Activated CD4-positive, alpha-beta T cell treated with anti-CD3 and anti-CD28 coated beads, Interleukin-2, Interleukin-6, amounts not matched to agents 100 ng/mL and 50 ng/mL, durations not matched to agents 16 hours and 8 hours (primary cell): ENCODE data around the gene HSD3B7.
"Not testable (repeated sequence)": the region's sequence is repeated elsewhere in the genome, so short reads cannot be mapped to it uniquely, and the experiment has no call there.

Experiments used
- DNase-seq: peaks from one replicate; pipeline ENCODE4 v3.0.0-alpha.2; 2020

HSD3B7 gene

GRCh38 chr16:30984669-30985400, at the start of gene HSD3B7:
HSD3B7 (plus strand) TSS chr16:30985207; CDS start chr16:30985659, 452 bp downstream.
- peak; percentile 90 for DNase-seq

- DNase-seq, result no peak
Measured at GRCh38 chr16:30937692-30938091, 47.3 kb upstream of the HSD3B7 start.

DNA sequence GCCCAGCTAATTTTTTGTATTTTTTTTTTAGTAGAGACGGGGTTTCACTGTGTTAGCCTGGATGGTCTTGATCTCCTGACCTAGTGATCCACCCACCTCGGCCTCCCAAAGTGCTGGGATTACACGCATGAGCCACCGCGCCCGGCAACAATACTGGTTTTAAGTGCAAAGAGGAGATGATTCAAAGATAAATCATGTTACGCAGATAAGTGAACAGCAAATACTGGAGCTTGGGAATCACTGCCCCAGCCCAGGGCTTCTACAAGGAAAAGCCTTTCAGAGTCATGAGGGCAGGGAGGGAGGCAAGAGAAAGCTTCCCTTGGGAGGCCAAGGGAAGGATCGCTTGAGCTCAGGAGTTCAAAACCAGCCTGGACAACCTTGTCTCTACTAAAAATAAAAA, 45.4 kb upstream of the HSD3B7 start:
- not testable (repeated sequence) for DNase-seq

DNA sequence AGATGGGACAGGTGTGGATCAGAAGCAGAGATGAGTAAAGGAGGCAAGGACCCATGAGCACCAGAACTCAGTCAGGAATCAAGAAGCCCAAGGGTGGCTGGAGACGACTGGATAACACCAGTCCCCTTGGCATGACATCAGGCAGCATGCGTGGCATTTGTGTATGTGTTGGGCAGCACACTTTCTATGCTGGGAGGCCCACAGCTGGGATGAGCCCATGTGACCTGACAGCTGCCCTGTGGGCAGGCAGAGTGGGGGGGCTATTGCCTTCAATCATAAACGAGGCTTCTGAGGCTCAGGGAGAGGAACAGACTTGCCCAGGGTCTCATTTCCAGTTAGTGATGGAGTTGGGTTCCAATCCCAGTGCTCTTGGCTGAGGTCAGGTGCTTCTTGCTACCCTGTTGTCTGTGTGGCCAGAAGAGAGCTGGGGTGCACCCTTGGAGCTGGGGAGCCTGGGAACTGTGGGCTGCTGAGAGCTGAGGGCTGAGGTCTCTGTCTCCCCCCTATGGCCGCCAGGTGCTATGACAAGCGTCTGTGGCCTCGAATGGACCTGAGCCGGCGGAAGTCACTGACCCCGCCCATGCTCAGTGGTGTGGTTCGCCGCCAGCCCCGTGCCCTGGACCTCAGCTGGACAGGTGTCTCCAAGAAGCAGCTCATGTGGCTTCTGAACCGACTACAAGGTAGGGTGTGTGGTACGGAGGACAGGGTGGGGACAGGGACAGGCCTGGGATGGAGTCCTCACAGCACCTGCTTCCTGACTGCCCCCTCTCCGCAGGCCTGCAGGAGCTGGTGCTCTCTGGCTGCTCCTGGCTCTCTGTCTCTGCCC, 43.2 kb upstream of the HSD3B7 start:
- DNase-seq, result peak; percentile 84

- no peak for DNase-seq
Measured at GRCh38 chr16:30942426-30942806, 42.6 kb upstream of the HSD3B7 start.

GRCh38 chr16:30944352-30944751, 40.7 kb upstream of the HSD3B7 start:
- no peak for DNase-seq

DNA sequence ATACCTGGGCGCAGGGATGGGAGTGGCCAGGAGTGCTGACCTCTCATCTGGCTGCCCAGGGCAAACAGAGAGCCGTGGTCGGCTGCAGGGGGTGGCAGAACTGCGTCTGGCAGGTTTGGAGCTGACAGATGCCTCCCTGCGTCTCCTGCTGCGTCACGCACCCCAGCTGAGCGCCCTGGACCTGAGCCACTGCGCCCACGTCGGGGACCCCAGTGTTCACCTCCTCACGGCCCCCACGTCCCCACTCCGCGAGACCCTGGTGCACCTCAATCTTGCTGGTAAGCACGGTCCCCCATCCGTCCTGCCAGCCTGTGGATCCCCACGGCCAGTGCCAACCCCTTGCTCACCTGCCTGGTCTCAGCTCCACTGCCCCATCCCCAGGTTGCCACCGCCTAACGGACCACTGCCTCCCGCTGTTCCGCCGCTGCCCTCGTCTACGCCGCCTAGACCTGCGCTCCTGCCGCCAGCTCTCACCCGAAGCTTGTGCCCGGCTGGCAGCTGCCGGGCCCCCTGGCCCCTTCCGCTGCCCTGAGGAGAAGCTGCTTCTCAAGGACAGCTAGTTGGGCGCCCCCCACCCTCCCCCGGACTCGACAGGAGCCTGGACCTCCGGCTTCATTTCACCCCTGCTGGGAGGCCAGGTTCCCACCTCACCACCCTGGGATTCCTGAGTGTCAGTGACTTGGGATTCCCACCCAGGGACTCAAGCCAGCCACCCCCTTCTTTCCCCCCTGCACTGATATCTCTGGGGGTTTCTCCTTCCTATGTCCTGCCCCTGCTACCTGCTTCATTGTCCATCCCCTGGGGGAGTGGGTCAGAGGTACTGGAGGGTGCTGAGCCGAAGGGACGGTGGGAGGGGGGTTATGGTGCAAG, 38.1 kb upstream of the HSD3B7 start:
- DNase-seq, result no peak

DNA sequence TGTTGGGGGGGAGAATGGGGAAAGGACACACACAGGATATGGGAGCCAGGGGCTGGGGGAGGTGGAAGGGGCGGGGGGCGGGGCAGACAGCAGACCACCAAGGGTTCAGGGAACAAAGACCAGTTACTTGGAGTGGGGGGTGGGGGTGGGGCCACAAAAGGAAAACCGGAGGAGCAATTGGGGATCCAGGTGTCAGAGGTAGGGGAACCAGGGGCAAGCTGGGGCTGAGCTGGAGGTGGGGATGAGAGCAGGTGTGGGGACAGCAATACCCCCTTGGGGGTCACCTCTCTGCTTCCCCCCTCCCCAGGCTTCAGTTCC, 37.5 kb upstream of the HSD3B7 start:
- no peak for DNase-seq

- DNase-seq, result no peak
Measured at GRCh38 chr16:30947859-30948666, 36.9 kb upstream of the HSD3B7 start.

- DNase-seq, result peak; percentile 52
Measured at GRCh38 chr16:30948667-30949649, 36.0 kb upstream of the HSD3B7 start, which contains the start of gene ORAI3. ORAI3 (plus strand) TSS chr16:30949068; CDS start chr16:30949290, 222 bp downstream.

- peak; percentile 58 for DNase-seq
Measured at GRCh38 chr16:30949650-30950515, 35.1 kb upstream of the HSD3B7 start.

- no peak for DNase-seq
Measured at GRCh38 chr16:30950516-30951065, 34.4 kb upstream of the HSD3B7 start.

GRCh38 chr16:30951193-30951592, 33.8 kb upstream of the HSD3B7 start:
- no peak for DNase-seq

DNA sequence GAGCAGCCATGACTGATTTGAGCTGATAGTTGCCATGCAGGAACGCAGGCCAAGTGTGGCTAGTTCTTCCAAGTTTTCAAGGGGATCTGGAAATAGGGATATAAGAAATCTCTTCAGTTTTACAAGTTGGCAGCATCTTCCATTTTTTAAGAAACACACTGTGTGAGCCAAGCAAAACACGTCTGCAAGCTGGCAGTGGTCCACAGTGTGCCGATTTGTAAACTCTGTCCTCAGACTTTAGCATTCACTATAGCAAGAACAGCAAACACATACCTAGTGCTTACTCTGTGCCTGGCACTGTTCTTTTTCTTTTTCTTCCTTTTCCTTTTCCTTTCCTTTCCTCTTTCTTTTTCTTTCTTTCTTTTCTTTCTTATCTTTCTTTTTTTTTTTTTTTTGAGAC, 33.3 kb upstream of the HSD3B7 start:
- no peak for DNase-seq

DNA sequence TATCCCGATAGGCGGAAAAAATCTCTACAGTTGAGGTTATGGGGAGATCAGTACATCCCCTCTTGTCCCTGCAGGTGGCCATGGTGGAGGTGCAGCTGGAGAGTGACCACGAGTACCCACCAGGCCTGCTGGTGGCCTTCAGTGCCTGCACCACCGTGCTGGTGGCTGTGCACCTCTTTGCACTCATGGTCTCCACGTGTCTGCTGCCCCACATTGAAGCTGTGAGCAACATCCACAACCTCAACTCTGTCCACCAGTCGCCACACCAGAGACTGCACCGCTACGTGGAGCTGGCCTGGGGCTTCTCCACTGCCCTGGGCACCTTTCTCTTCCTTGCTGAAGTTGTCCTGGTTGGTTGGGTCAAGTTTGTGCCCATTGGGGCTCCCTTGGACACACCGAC, 31.9 kb upstream of the HSD3B7 start:
- no peak for DNase-seq

DNA sequence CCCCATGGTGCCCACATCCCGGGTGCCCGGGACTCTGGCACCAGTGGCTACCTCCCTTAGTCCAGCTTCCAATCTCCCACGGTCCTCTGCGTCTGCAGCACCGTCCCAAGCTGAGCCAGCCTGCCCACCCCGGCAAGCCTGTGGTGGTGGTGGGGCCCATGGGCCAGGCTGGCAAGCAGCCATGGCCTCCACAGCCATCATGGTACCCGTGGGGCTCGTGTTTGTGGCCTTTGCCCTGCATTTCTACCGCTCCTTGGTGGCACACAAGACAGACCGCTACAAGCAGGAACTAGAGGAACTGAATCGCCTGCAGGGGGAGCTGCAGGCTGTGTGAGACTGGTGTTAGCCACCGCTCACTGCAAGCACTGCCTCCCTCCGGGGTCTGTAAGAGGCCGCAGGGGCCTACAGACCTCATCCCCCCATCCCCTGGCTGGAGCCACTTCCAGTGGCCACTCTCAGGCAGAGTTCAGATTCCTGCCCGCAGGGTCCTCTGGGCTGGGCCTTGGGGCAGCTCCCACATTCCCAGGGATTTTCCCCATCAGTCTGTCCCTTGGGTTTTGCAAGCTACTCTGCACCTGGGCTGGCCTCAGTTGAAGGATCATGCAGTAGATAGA, 31.4 kb upstream of the HSD3B7 start:
- DNase-seq, result peak; percentile 73

DNA sequence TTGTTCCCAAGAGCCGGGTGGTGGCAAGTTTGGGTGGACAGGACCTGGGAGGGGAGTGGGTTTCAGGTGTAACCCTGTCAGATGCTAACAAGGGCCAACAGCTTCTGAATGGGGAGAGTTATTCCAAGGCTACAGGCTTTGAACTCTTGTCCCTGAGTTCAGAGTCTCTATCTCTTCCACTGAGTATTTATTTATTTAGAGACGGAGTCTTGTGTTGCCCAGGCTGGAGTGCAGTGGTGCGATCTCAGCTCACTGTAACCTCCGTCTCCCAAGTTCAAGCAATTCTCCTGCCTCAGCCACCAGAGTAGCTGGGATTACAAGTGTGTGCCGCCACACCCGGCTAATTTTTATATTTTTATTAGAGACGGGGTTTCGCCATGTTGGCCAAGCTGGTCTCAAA, 30.0 kb upstream of the HSD3B7 start:
- no peak for DNase-seq

DNA sequence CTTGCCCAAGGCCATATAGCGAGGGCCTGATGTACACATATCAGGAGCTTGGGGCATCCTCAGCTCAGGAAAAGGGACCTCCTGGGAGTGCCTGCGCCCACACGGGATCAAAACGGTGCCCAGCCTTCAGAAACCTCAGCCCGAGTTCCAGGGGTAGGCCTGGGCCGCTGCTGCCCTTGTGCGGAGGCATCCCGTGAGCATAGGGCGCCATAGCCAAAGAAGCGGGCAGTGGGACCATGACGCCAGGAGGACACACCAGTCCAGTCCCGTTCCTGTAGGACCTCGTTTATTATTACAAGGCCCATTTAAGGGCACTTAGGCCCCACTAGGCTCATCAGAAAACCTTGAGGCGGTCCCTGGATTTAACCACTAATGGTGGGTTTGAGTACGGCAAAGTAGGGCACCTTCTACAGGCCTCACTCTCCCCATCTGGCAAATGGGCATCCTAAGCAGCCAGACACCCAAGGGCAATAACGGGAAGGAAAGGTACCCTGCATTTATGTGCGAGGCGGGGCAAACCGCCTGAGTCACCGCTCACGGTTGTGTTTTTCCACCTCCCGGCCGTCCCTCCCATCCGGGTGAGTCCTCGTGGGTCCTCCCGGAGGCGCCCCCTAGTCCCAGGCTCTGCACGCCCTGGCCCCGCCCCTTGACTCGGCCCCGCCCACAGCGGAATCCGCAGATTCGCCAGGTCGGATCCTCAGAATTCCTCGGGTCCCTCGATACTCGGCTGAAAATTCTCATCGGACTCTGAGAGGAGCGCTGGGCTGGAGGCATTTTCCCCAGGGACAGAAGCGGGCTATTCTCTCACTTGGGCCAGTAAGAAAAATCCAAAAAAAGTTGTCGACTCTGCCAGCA, 28.2 kb upstream of the HSD3B7 start:
- DNase-seq, result peak; percentile 92
